NT2/D1 (cell line): ENCODE measurements around the gene NMS.

Experiments
- SUZ12 ChIP-seq: IDR thresholded peaks from 2 replicates; pipeline ENCODE4 v1.6.1; 2011; ENCODE audit not compliant: insufficient read length, insufficient read depth; ENCODE audit errors: extremely low read depth
- YY1 ChIP-seq: IDR thresholded peaks from 2 replicates; pipeline ENCODE4 v1.6.1; 2011; ENCODE audit not compliant: insufficient read length, insufficient read depth
- ZNF274 ChIP-seq: IDR thresholded peaks from 2 replicates; pipeline ENCODE4 v1.6.1; 2011; ENCODE audit warnings: mild to moderate bottlenecking, low read depth, low read length

DNA sequence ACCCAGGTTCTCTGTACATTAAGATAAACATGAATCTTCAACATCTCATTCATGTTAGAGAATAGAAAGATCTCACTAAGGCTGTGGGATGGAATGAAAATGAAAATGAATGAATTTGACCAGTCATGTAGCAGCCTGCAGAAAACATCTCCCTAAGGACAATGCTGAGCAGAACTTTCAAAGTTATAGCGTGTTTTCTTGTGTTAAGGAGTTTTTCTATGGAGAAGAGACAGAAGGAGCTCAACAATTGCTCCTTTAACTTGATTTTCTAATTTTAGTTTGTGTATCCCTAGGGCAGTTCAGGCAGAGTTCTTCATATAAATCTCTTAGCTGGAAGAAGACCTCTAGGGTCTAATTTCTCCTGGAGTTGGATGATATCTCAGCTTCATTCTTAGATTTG lies 47.3 kb downstream of the NMS start:
- TF ChIP-seq YY1 (no peak), ZNF274 (no peak), SUZ12 (no peak)
